K562 (cell line): Measurements from ENCODE around the gene NDUFS8. TPM values are rescaled to one million over a fixed set of nuclear protein-coding genes. Genes with fewer than 3 reads are reported as not detected.

Source experiments
- ATAC-seq: fragments of 200-7000 bp; cut with Tn5 transposase; 3 replicates; pipeline ENCODE4 v1.9.1; 2020; ENCODE audit warnings: moderate library complexity
- BruUV-seq: library from RNA; stranded (reverse); fragments of 400-500 nt; replicated peaks from 2 replicates; lab custom pipeline; 2021; lab: Mats Ljungman, UMichigan
- CTCF ChIA-PET: fragments of 300-600 bp; formaldehyde crosslinking; extraction: SDS; loops from one replicate; lab custom pipeline; 2021; ENCODE audit warnings: low intra/inter-chr PET ratio; lab: Yijun Ruan, JAX
- POLR2A ChIA-PET: fragments of 300-600, 350-650 bp; sonication (Branson Sonifier 250); formaldehyde crosslinking; extraction: SDS; loops from one replicate; lab custom pipeline; 2021; ENCODE audit warnings: antibody characterized with exemption, inconsistent platforms; lab: Yijun Ruan, JAX
- DNase-seq, 4 experiments: peaks; one replicate each; pipeline versions ENCODE4 v3.0.0 to v3.0.0-alpha.2; 2011 to 2018; ENCODE audit warnings: low spot score in 3 of 4, mixed read lengths in 3 of 4; ENCODE audit errors: extremely low read depth in 1 of 4
- FAIRE-seq: peaks from 2 replicates; lab custom pipeline; 2011; peaks lifted over from hg19 to GRCh38; lab: Jason Lieb, UNC
- H2AFZ ChIP-seq: 2 replicates; pipeline ENCODE4 v1.6.0; 2011; ENCODE audit warnings: low read depth, low read length, control low read depth, inconsistent platforms
- H3K27ac ChIP-seq: fragments of 200-600 bp; 3 replicates; pipeline ENCODE4 v1.8.0; 2011; ENCODE audit warnings: low read depth, mild to moderate bottlenecking, control low read depth, inconsistent platforms, low read length, moderate library complexity, mixed read lengths; ENCODE audit errors: extremely low read depth
- H3K27me3 ChIP-seq, 2 experiments: fragments of 300-600 bp in 1 of 2; 2 replicates in 1 of 2; 3 replicates in 1 of 2; pipeline versions ENCODE4 v1.6.0 to v1.8.0; 2011; ENCODE audit warnings: inconsistent platforms in 2 of 2, low read length in 2 of 2, mild to moderate bottlenecking in 1 of 2, mixed read lengths in 1 of 2, moderate library complexity in 1 of 2; ENCODE audit not compliant: control insufficient read depth in 2 of 2, insufficient read depth in 2 of 2
- H3K36me3 ChIP-seq: fragments of 300-600 bp; 3 replicates; pipeline ENCODE4 v1.8.0; 2011; ENCODE audit warnings: mild to moderate bottlenecking, low read length, inconsistent platforms; ENCODE audit not compliant: control insufficient read depth, insufficient read depth
- H3K4me1 ChIP-seq, 2 experiments: fragments of 200-600 bp in 1 of 2; replicated peaks in 1 of 2; 2 replicates in 1 of 2; 3 replicates in 1 of 2; pipeline versions ENCODE4 v1.5.1 to v1.8.0; 2011; ENCODE audit warnings: inconsistent platforms in 2 of 2, low read length in 2 of 2, mild to moderate bottlenecking in 1 of 2, mixed read lengths in 1 of 2, moderate library complexity in 1 of 2; ENCODE audit not compliant: control insufficient read depth in 2 of 2, insufficient read depth in 2 of 2
- H3K4me2 ChIP-seq: 2 replicates; pipeline ENCODE4 v1.6.1; 2011; ENCODE audit warnings: low read length, control low read depth, inconsistent platforms, mixed read lengths; ENCODE audit not compliant: insufficient read depth
- H3K4me3 ChIP-seq: fragments of 200-600 bp; sonication (generic), shearing (Covaris generic); 2 replicates; pipeline ENCODE4 v1.5.1; 2016; ENCODE audit warnings: control low read depth, inconsistent platforms
- H3K79me2 ChIP-seq: fragments of 200-600 bp; 3 replicates; pipeline ENCODE4 v1.8.0; 2011; ENCODE audit warnings: low read length, inconsistent platforms; ENCODE audit not compliant: control insufficient read depth, insufficient read depth
- H3K9ac ChIP-seq, 2 experiments: 2 replicates each; pipeline versions ENCODE4 v1.6.0 to v1.6.1; 2011; ENCODE audit warnings: low read depth in 2 of 2, low read length in 2 of 2, control low read depth in 1 of 2, inconsistent platforms in 1 of 2, mild to moderate bottlenecking in 1 of 2, mixed read lengths in 1 of 2; ENCODE audit not compliant: insufficient read depth in 1 of 2
- H3K9me1 ChIP-seq: one replicate; pipeline ENCODE4 v1.6.0; 2011; ENCODE audit warnings: inconsistent platforms, mild to moderate bottlenecking, low read length, moderate library complexity; ENCODE audit not compliant: control insufficient read depth, insufficient read depth
- H3K9me3 ChIP-seq: replicated peaks from 2 replicates; pipeline ENCODE4 v1.5.1; 2011; ENCODE audit warnings: low read depth, low read length, inconsistent platforms; ENCODE audit not compliant: control insufficient read depth, insufficient read depth
- H4K20me1 ChIP-seq: replicated peaks from 2 replicates; pipeline ENCODE4 v1.6.1; 2011; ENCODE audit warnings: low read length, inconsistent platforms, mixed read lengths; ENCODE audit not compliant: control insufficient read depth, insufficient read depth
- CBX1 ChIP-seq: sonication (generic); IDR thresholded peaks from 2 replicates; pipeline ENCODE4 v1.6.1; 2016; ENCODE audit warnings: antibody characterized with exemption, low read depth, mild to moderate bottlenecking
- EP300 ChIP-seq: IDR thresholded peaks from 2 replicates; pipeline ENCODE4 v1.6.1; 2012; ENCODE audit warnings: low read length, improper control_type of control experiment
- GATAD2A ChIP-seq: fragments of 450-650 bp; IDR thresholded peaks from 2 replicates; pipeline ENCODE4 v1.6.1; 2017
- GTF2F1 ChIP-seq: IDR thresholded peaks from 2 replicates; pipeline ENCODE4 v1.6.1; 2011; ENCODE audit warnings: low read depth, low read length, improper control_type of control experiment
- MXI1 ChIP-seq: IDR thresholded peaks from 2 replicates; pipeline ENCODE4 v1.6.1; 2011; ENCODE audit warnings: low read depth, mild to moderate bottlenecking, improper control_type of control experiment, low read length
- NFE2L1 ChIP-seq: fragments of 450-650 bp; IDR thresholded peaks from 2 replicates; pipeline ENCODE4 v1.6.1; 2016; ENCODE audit warnings: missing genetic modification characterization, low read depth, mild to moderate bottlenecking, missing compliant biosample characterization, moderate library complexity, borderline replicate concordance
- PHB ChIP-seq: fragments of 250-450 bp; sonication (Bioruptor Pico); IDR thresholded peaks from 2 replicates; pipeline ENCODE4 v1.5.0; 2021
- RFX5 ChIP-seq: IDR thresholded peaks from 2 replicates; pipeline ENCODE4 v1.6.1; 2011; ENCODE audit warnings: low read depth, mild to moderate bottlenecking, improper control_type of control experiment, low read length
- RHOXF2B ChIP-seq: fragments of 250-450 bp; sonication (Bioruptor Pico); conservative IDR thresholded peaks from 2 replicates; pipeline ENCODE4 v1.5.1; 2021
- SIN3A ChIP-seq, 2 experiments: fragments of 150-350 bp in 1 of 2; IDR thresholded peaks; 2 replicates each; pipeline ENCODE4 v1.6.1; 2011 to 2016; ENCODE audit warnings: borderline replicate concordance in 2 of 2, low read depth in 2 of 2, low read length in 2 of 2, mild to moderate bottlenecking in 2 of 2, moderate library complexity in 2 of 2; ENCODE audit not compliant: control insufficient read depth in 1 of 2
- SIX5 ChIP-seq, 2 experiments: IDR thresholded peaks; 2 replicates each; pipeline ENCODE4 v1.6.1; 2011; ENCODE audit warnings: low read length in 2 of 2, borderline replicate concordance in 1 of 2, low read depth in 1 of 2, mild to moderate bottlenecking in 1 of 2, moderate library complexity in 1 of 2; ENCODE audit not compliant: insufficient read depth in 1 of 2
- ZFX ChIP-seq: sonication (generic); formaldehyde crosslinking; IDR thresholded peaks from 2 replicates; pipeline ENCODE4 v1.8.0; 2022; ENCODE audit warnings: mild to moderate bottlenecking, missing genetic modification reagents, moderate library complexity
- ZNF511 ChIP-seq: sonication (generic); formaldehyde crosslinking; IDR thresholded peaks from 2 replicates; pipeline ENCODE4 v1.8.0; 2022; ENCODE audit warnings: mild to moderate bottlenecking, missing genetic modification reagents
- WGBS: fragments of 100-300 bp; shearing (Covaris generic); methylation state at CpG from one replicate; pipeline ENCODE4 v1.1.6; 2016; ENCODE audit warnings: low coverage, mixed read lengths; ENCODE audit not compliant: insufficient coverage; ENCODE audit errors: missing lambda C conversion rate; 5-methylcytosine and 5-hydroxymethylcytosine counted together
- in situ Hi-C: fragments of 300-500 bp; cut with MboI; formaldehyde crosslinking; loops from 4 replicates; pipeline ENCODE4 v1.15.0; 2018; ENCODE audit warnings: inconsistent platforms, mixed read lengths
- intact Hi-C: fragments of 100-400 bp; cut with micrococcal nuclease; formaldehyde crosslinking; loops from 2 replicates; pipeline ENCODE4 v1.14.2; 2022
- polyA plus RNA-seq, 8 experiments: library from polyadenylated mRNA; depleted of rRNA in 4 of 8; stranded (reverse) in 5 of 8; unstranded in 3 of 8; fragments of >200 nt; fragmentation: Nextera tagmentation in 2 of 8; fragmentation: Illumina TruSeq in 1 of 8; extraction: Ambion mirVana in 2 of 8; extraction: Trizol in 1 of 8; gene quantifications; 2 replicates each; pipeline versions ENCODE4 v1.2.1 to v1.2.3, GENCODE V29; 2011 to 2014; ENCODE audit warnings: inconsistent platforms in 1 of 8, missing spikeins in 1 of 8
- total RNA-seq, 7 experiments: library from RNA; depleted of rRNA in 6 of 7; stranded (reverse); fragments of >200 nt in 6 of 7; fragmentation: Illumina TruSeq in 2 of 7; extraction: Trizol in 2 of 7; gene quantifications; 2 replicates each; pipeline versions ENCODE4 v1.2.1 to v1.2.3, GENCODE V29; 2011 to 2021; ENCODE audit warnings: low replicate concordance in 1 of 7
- TF ChIP-seq, protein P1 (sequence below): IDR thresholded peaks from 2 replicates; pipeline ENCODE4 v1.6.1; 2011; ENCODE audit warnings: borderline replicate concordance, low read depth, mild to moderate bottlenecking, moderate library complexity, low read length; ENCODE audit not compliant: insufficient read depth, poor library complexity, severe bottlenecking
- TF ChIP-seq, protein P2 (sequence below): fragments of 250-450 bp; sonication (Bioruptor Pico); IDR thresholded peaks from 2 replicates; pipeline ENCODE4 v1.8.0; 2021; ENCODE audit warnings: moderate library complexity, mild to moderate bottlenecking, inconsistent platforms
- TF ChIP-seq, protein P3 (sequence below): fragments of 250-450 bp; sonication (Bioruptor Pico); IDR thresholded peaks from 2 replicates; pipeline ENCODE4 v1.5.0; 2020; ENCODE audit warnings: mild to moderate bottlenecking

The NDUFS8 gene
- total and polyA plus RNA-seq, 9 of the 15 experiments (the other 6 are each of a cell fraction or from before 2014, with no cell fraction given): 36.5 to 351 (median 101) TPM

DNA sequence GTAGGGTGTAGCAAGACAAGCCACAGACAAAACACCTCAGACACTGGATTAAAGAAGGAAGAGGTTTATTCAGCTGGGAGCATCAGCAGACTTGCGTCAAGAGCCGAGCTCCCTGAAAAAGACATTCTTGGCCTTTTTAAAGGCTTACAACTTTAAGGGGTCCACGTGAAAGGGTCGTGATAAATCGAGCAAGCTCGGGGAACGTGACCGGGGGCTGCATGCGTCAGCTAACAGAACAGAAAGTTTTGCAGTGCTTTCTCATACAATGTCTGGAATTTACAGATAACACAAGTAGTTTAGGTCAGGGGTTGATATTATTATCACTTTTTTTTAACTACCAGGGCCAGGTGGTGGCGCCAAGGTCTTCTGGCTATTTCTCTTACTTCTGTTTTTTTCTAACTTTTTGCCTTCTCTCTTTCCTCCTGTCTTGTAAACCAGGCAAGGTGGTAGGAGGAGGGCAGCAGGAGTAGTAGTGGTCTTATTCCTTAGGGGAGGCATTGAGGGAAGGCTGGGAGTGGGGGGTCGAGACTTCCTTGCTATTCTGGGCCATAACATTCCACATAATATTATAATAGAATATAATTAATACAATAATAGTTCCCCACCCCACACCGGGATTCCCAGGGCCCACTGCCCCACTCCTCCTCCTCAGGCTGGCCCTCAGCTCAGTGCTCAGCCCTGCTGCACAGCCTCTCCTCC is 20.9 kb upstream of the NDUFS8 start:
- ATAC-seq: peak; percentile 52
- Histone ChIP-seq H3K27ac (peak overlapping the region; percentile 64; the same call in 2 of the 3 replicates), H2AFZ (peak overlapping the region; percentile 96), H3K9me3 (no peaks in the 10 kb centered on the region), H3K27me3 (no peaks in the 10 kb centered on the region), H3K36me3 (no peaks in the 10 kb centered on the region), H3K9ac (peak overlapping the region; percentile 41 to 87), H3K9me1 (no peaks in the 10 kb centered on the region), H3K4me2 (peak overlapping the region; percentile 71), H3K79me2 (no peaks in the 10 kb centered on the region), H3K4me1 (peaks cover 26 to 60% of the 10 kb centered on the region in 2 experiments), H4K20me1 (peaks cover 3% of the 10 kb centered on the region; the same call in 1 of the 2 replicates), H3K4me3 (no peak overlapping the region; the same call in 1 of the 2 replicates)
- peak in 2 of 4 experiments; percentile 37 to 72 for DNase-seq
- intact Hi-C loops (loop anchor here (1.0 to 5.0 kb wide), 2 partner anchors 197 to 288 kb away; no protein-coding TSS in a partner anchor), in situ Hi-C loops (no loop called here)
- POLR2A ChIA-PET: interaction anchor here (0.6 to 1.3 kb wide), 9 partner anchors 11 to 877 kb away, joined by 3 to 6 read pairs (median 3); no protein-coding TSS in a partner anchor
- 3% methylated on average over 12 of the region's 12 CpGs for WGBS
- BruUV-seq: no TSS peak
- FAIRE-seq: peak; percentile 80
- CTCF ChIA-PET: interaction anchor here (1.5 to 1.6 kb wide), 2 partner anchors 11 to 288 kb away, joined by 3 to 5 read pairs; no protein-coding TSS in a partner anchor
- TF ChIP-seq SIN3A (IDR thresholded peaks at IDR 0.05; ENCODE audit: borderline replicate concordance in 2 of 2, control insufficient read depth in 1 of 2, low read depth in 2 of 2, low read length in 2 of 2) (no peak), MXI1 (no peak), GATAD2A (no peak), RHOXF2B (CRISPR knock-in tag) (no peak), SIX5 (IDR thresholded peaks at IDR 0.05; ENCODE audit: borderline replicate concordance in 1 of 2, insufficient read depth in 1 of 2, low read depth in 1 of 2, low read length in 2 of 2) (no peak), NFE2L1 (tag) (no peak), GTF2F1 (no peak), RFX5 (no peak), PHB (CRISPR knock-in tag) (no peak), EP300 (peak; percentile 73), CBX1 (no peak), ZNF511 (no peak), ZFX (CRISPR knock-in tag) (no peak)
- TF ChIP-seq, protein P1, sequence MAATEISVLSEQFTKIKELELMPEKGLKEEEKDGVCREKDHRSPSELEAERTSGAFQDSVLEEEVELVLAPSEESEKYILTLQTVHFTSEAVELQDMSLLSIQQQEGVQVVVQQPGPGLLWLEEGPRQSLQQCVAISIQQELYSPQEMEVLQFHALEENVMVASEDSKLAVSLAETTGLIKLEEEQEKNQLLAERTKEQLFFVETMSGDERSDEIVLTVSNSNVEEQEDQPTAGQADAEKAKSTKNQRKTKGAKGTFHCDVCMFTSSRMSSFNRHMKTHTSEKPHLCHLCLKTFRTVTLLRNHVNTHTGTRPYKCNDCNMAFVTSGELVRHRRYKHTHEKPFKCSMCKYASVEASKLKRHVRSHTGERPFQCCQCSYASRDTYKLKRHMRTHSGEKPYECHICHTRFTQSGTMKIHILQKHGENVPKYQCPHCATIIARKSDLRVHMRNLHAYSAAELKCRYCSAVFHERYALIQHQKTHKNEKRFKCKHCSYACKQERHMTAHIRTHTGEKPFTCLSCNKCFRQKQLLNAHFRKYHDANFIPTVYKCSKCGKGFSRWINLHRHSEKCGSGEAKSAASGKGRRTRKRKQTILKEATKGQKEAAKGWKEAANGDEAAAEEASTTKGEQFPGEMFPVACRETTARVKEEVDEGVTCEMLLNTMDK: peak; percentile 48
- TF ChIP-seq, protein P2, sequence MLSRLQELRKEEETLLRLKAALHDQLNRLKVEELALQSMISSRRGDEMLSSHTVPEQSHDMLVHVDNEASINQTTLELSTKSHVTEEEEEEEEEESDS (CRISPR knock-in tag): no peak
- TF ChIP-seq, protein P3, sequence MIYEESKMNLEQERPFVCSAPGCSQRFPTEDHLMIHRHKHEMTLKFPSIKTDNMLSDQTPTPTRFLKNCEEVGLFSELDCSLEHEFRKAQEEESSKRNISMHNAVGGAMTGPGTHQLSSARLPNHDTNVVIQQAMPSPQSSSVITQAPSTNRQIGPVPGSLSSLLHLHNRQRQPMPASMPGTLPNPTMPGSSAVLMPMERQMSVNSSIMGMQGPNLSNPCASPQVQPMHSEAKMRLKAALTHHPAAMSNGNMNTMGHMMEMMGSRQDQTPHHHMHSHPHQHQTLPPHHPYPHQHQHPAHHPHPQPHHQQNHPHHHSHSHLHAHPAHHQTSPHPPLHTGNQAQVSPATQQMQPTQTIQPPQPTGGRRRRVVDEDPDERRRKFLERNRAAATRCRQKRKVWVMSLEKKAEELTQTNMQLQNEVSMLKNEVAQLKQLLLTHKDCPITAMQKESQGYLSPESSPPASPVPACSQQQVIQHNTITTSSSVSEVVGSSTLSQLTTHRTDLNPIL: no peak
